Stimulated activated CD4-positive, alpha-beta T cell treated with anti-CD3 and anti-CD28 coated beads, Interleukin-12 subunit alpha, Interleukin-12 subunit beta, amount 100 ng/mL, for 24 hours (primary cell): ENCODE results near the gene SNX8.

Experiments used
- DNase-seq, 2 experiments: peaks; one replicate each; pipeline ENCODE4 v3.0.0-alpha.2; 2020; ENCODE audit warnings: low read depth in 2 of 2

SNX8 gene

DNA sequence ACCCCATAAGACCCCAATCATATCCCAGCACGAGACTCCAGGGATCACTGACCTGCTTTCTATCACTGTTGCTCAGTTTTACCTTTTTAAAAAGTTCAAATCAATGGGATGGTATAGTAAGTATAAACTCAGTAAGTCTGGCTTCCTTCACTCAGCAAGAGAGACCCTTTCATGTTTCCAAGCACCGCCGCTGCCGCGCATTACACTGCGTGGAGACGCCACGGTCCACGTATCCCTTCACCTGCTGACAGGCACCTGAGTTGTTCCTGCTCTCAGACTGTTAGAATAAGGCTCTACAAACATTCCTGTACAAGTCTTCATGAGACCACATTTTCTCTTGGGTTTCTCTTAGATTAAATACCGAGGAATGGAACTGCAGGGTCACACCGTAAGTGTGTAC lies 109.8 kb downstream of the SNX8 start:
- DNase-seq = no peak

DNA sequence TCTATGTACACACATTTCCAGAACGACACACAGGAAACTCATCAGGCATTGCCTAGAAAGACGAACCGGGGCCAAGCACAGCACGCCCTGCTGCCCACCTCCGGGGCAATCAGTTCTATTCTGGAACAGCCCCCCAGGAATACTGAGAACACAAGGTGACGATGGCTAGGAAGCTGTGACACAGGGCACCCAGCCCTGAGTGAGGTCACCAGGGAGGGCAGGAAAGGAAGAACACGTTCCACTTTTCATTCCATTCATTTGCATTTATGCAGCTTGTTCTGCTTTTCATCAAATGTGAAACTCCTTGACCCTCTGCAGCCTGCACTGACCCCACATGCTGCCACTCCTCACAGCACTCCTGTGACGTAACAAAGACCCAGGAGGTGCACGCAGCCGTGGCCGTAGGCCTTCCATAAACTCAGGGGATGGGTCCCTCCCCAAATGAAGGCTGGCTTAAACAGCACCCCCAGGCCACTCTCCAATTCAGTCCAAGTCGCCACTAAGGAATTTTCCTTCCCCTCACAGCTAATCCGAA lies 110.4 kb downstream of the SNX8 start:
- no peak for DNase-seq

DNA sequence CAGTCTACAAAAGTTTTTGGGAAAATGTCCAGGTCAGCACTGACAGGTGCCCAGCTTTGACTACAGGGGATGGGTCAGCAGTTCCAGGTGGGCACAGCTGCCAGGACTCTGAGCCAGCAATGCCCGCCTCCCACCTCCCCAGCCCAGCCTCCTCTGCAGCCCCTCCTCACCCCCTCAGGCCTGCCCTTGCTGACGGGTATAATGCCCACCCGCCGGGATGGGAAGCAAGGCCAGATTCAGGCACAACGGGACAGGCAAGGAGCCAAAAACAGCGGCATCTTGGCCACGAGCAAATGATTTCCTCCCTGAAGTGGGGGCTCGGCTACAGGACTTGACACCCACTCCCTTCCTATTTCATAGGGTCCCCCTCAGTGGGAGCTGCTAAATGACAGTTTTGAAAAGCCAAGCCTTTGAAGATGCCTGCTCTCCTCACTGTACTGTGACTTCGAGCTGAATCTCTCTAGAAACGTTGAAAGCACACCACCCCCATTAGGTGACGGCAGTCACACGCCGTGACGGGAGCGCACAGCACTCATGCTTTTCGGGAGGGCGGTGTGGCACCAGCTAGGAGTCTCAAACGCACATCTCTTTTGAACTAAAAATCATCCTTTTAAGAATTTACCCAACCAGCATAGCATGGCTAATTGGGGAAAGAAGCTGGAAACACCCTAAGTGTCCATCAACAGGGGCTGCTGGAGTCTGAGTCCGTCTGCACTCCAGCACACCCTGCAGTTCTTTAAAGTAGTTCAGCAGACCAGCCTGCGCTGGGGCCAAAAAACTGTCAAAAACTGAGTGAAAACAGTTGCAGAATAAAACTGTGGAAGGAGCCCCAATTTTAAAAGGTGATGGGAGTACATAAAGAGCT lies 111.1 kb downstream of the SNX8 start:
- no peak for DNase-seq

DNA sequence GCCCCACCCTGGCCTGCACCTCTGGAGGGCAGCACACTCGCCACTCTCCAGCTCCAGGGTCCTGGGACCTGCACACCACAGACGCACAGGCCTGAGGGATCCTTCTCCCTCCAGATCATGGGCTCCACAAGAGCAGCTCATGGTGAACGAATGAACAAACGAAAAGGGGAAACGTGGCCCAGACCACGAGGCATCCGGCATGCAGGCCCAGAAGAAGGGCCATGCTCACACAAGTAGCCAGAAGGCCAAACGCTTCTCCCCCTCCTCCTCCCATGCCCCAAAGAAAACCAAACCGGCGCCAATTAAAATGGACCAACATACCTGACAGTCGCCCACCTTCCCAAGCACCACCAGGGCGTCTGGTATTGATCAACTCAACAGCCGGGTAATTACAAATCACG lies 111.9 kb downstream of the SNX8 start:
- DNase-seq = no peak
